Measurements from ENCODE around the gene RBM33.

Gene RBM33

GRCh38 chr7:155669717-155670505, 25.4 kb downstream of the RBM33 start:
- DNase-seq (ENCODE audit: extremely low read depth, low read depth): peak; percentile 63
- no peak for TF ChIP-seq CTCF (IDR thresholded peaks at IDR 0.05; ENCODE audit: low read depth, low read length, missing control alignments)
- peak overlapping the region; percentile 9; the same call in 1 of the 2 replicates for H3K4me3 ChIP-seq (replicated peaks; ENCODE audit: low read depth, low read length)

- no peak for DNase-seq (ENCODE audit: extremely low read depth, low read depth)
- TF ChIP-seq CTCF (IDR thresholded peaks at IDR 0.05; ENCODE audit: low read depth, low read length, missing control alignments): no peak
- H3K4me3 ChIP-seq (replicated peaks; ENCODE audit: low read depth, low read length): no peak overlapping the region
Measured at GRCh38 chr7:155670521-155670920, 26.1 kb downstream of the RBM33 start.

- no peak for TF ChIP-seq CTCF (IDR thresholded peaks at IDR 0.05; ENCODE audit: low read depth, low read length, missing control alignments)
- no peak for DNase-seq (ENCODE audit: extremely low read depth, low read depth)
- H3K4me3 ChIP-seq (replicated peaks; ENCODE audit: low read depth, low read length): no peak overlapping the region
Measured at GRCh38 chr7:155674556-155674955, 30.1 kb downstream of the RBM33 start.

- DNase-seq (ENCODE audit: extremely low read depth, low read depth): no peak
- no peak overlapping the region for H3K4me3 ChIP-seq (replicated peaks; ENCODE audit: low read depth, low read length)
- no peak for TF ChIP-seq CTCF (IDR thresholded peaks at IDR 0.05; ENCODE audit: low read depth, low read length, missing control alignments)
Measured at GRCh38 chr7:155676052-155676451, 31.6 kb downstream of the RBM33 start.

- no peak overlapping the region for H3K4me3 ChIP-seq (replicated peaks; ENCODE audit: low read depth, low read length)
- no peak for TF ChIP-seq CTCF (IDR thresholded peaks at IDR 0.05; ENCODE audit: low read depth, low read length, missing control alignments)
Measured at GRCh38 chr7:155677688-155678087, 33.2 kb downstream of the RBM33 start.

GRCh38 chr7:155680124-155680523, 35.7 kb downstream of the RBM33 start:
- no peak for TF ChIP-seq CTCF (IDR thresholded peaks at IDR 0.05; ENCODE audit: low read depth, low read length, missing control alignments)
- H3K4me3 ChIP-seq (replicated peaks; ENCODE audit: low read depth, low read length): no peak overlapping the region
- no peak for DNase-seq (ENCODE audit: extremely low read depth, low read depth)

More at GRCh38 chr7:155677688-155678087, 33.2 kb downstream of the RBM33 start:
- no peak for DNase-seq (ENCODE audit: extremely low read depth, low read depth)

Measured in HFF-Myc (cell line).